ENCODE data around the gene SAC3D1.
"Not testable (repeated sequence)": the region's sequence is repeated elsewhere in the genome, so short reads cannot be mapped to it uniquely, and the experiment has no call there.

Gene SAC3D1

DNA sequence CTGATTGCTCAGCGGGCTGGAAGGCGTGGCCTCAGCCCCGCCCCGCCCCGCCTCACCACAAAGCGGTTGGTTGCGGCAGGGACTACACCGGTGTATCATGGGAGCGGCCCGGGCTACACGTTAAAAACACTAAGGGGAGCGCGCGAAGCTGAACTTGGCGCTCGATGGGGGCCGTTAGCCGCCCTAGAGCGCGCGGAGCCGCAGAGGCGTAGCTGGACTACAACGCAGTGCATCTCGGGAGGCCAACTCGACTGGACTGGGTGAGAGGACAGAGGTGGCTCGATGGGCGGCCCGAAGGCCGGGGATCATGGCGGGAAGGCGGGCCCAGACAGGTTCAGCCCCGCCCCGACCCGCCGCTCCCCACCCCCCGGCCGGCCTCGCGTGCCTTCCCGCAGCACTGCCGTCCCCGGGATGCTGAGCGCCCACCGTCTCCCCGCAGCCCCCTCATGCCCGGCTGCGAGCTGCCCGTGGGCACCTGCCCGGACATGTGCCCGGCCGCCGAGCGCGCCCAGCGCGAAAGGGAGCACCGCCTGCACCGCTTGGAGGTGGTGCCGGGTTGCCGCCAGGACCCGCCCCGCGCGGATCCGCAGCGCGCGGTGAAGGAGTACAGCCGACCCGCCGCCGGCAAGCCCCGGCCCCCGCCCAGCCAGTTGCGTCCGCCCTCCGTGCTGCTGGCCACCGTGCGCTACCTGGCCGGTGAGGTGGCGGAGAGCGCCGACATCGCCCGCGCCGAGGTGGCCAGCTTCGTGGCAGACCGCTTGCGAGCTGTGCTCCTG, at the start of gene SAC3D1:
Gene SAC3D1 (plus strand): TSS at position 364 of the 776 bp plus-strand sequence. CDS start 83 bp downstream, at position 447.
- DNase-seq, result peak; percentile 98

DNA sequence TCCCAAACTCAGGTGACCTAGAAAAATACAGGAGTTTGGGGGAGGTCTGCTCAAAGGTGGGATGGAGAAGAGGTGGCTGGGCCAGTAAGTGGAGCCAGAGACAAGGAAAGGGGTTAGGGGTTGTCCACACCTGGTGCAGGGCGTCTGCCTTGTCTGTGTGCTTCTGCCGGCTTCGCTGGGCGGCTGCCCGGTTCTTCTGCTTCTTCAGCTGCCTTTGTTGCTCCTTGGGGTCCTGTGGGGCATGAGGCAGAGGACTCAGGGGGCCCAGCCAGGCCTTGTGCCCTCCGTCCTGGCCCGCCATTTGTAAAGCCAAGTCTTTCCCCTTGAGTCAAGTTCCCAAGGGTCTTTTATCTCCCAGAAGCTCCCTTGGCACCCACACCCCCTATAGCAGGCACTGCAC, 46.7 kb upstream of the SAC3D1 start:
- no peak for DNase-seq

DNA sequence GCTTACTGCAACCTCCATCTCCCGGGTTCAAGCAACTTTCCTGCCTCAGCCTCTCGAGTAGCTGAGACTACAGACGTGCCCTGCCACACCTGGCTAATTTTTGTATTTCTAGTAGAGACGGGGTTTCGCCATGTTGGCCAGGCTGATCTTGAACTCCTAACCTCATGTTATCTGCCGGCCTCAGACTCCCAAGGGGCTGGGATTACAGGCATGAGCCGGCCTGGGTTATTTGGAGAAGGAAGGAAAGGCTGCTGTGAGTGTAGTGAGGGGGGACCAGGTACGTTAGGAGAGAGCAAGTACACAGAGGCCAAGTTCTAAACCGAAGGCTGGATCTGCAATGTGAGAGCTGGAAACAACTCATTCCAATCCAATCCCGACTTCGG, 44.7 kb upstream of the SAC3D1 start:
- DNase-seq, result no peak

DNA sequence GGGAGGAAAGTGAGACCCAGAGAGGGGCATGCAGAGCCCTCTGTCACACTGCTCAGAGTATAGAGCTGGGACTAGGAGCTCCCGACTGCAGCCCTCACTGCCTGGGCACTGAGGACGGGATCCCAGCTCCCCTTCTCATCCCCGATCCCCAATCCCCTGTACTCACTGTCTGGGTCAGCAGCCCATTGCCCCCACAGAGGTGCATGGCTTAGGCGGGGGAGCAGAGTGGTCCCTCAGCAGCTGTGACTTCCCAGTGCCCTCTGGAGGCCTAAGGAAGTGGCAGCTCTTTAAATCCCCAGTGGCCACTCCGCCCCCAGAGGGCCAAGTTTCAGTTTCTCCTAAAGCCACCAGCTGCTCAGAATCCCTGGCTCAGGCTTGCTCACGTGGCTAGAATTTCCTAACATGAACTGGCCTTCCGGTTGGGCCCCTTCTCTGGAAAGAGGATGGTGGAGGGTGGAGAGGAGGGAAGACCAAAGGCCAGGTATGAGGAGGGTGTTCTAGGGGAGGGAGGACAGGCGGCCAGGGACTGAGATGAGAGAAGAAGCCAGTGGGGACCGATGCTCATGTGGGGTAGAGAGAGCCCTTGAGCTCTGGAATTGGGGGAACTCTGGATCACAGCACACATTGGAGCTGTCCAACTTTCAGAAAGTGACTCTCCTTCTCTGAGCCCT, 44.2 kb upstream of the SAC3D1 start, which contains the start of gene BATF2:
Gene BATF2 (minus strand): TSS at position 262 of the 671 bp plus-strand sequence. CDS start 57 bp downstream, at position 205.
- peak; percentile 65 for DNase-seq

DNA sequence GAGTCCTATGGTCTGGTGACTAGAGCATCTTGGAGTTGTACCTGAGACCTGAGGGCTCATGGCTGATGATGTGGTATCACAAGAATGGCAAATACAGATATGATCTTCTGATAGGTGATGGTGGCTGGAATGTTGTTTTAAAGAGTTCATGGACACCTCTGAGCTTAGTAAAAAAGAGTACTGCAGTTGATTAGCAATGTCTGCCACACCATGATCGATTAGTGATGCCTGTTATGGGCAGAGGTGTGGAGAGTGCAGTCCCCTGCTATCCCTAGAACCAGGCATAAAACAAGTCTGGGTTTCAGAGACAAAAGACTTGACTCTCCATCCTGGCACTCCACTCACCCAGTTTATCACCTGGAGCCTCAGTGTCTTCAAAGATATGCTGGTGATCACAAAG, 42.9 kb upstream of the SAC3D1 start:
- peak; percentile 6 for DNase-seq

DNA sequence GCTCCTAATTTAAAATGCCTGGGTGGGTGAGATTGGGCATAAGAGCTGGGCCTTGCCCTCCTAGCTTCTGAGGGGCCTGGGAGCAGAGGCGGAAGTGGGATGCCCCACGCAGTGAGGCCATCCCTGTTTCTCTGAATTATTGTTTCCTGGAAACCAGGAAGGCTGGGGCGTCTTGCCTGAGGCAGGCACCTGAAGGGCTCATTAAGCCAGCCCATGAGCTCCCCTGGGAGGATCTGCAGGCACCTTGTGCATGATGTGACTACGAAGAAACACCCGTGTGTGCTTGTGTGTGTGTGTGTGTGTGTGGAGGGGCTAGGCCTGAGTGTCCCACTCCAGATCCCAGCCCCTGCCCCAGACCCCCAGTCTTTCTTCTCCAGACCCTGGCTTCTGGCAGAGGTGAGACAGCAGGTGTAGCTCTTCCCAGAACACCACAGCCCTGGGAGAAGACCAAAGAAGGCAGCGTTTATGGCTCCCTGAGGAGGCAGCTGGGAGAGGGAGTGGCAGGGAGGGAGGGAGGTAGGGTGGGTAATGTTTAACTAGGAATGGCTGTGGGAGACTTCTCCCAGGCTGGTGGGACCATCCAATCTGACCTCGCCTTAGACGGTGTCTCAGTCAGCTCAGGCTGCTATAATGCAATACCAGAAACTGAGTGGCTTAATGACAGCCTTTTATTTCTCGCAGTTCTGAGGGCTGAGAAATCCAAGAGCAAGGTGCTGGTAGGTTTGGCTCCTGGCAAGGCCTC, 42.1 kb upstream of the SAC3D1 start:
- DNase-seq, result no peak

DNA sequence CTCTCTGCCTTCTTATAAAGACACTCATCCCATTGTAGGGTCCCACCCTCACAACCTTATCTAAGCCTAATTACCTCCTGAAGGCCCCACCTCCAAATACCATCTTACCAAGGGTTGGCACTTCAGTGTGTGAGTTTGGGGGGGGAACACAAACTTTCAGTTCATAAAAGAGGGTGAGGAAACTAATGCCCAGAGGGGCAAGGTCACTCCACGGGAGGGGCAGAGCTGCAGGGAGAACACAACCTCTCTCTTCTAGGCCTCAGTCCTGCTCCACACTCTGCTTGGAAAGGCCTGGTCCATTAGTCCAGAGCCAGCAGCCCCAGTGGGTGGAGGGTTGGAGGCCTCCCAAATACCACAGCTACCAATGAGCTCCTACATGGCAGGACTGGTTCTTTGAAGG, 41.5 kb upstream of the SAC3D1 start:
- no peak for DNase-seq

DNA sequence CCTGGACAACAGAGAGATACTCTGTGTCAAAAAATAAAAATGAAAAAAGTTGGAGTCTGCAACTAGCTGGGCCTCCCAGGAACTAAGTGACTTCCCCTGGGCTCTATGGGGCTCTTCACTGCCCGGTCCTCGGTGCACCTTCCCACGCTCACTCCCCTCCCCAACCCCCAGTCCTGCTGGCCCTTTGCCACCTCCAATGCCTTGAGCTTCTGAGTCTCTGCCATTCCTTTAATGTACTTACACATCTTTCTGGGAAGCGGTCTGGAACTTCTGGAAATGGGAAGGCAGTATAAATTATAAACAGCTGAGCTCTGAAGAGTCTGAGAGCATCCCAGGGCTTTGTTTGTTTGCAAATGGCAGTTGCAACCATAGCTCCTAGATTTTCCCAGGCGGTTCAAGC, 38.3 kb upstream of the SAC3D1 start:
- no peak for DNase-seq

DNA sequence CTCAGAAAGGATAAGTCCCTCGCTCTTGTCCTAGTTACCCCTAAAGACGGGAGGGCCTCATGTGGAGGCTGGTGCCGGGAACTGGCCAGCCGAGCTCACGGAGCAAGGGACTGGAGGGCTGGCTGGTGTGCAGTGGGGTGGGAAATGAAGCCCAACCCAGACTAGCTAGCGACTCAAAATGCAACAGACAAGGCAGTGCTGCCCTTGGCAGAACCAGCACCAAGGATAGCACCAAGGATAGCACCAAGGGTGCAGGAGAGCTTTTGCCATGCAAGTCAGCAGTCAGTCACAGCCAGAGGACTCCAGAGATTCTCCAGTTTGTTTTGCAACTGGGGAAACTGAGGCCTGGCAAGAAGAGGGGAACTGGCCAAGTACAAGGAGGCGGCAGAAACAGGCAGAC, 37.7 kb upstream of the SAC3D1 start:
- no peak for DNase-seq

DNA sequence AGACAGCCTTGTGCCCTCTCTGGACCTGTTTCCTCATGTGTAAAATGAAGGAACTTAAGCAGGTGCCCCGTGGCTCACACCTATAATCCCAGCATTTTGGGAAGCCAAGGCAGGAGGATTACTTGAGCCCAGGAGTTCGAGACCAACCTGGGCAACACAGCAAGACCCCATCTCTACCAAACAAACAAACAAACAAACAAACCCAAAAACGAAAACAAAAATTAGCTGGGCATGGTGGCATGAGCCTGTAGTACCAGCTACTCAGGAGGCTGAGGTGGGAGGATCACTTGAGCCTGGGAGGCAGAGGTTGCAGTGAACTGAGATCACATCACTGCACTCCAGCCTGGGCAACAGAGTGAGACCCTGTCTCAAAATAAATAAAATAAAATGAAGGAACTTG, 37.0 kb upstream of the SAC3D1 start:
- not testable (repeated sequence) for DNase-seq

DNA sequence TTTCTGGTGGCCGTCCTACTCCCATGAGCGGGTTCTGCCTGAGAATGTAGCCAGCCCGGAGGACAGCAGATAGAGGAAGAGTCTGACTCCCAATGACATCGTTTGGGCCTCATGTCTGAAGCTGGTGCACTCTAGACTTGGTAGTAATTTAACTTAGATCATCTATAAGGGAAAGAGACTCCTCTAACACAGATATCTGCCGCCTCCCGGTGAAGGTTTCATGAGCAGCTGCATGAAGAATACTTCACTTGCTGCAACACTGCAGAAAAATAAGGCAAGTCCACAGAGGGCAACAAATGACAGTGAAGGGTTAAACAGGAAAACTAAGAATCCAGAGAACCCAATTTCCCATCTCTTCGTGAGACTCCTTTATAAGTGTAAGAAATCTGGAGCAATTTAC, 33.0 kb upstream of the SAC3D1 start:
- DNase-seq, result no peak

DNA sequence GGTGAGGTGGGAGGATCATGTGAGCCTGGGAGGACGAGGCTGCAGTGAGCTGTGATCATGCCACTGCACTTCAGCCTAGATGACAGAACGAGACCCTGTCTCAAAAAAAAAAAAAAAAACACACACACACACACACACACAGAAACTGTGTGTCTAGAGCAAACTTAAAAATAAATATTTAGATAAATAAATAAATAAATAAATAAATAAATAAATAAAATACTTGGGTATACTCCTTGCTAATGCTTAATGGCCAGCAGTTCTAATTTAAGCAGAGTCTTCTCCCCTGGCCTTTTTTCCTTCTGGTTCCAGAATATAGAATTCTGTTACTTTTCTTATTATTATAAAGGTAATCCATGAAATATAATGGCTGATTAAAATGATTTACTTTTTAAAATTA, 32.1 kb upstream of the SAC3D1 start:
- no peak for DNase-seq

DNA sequence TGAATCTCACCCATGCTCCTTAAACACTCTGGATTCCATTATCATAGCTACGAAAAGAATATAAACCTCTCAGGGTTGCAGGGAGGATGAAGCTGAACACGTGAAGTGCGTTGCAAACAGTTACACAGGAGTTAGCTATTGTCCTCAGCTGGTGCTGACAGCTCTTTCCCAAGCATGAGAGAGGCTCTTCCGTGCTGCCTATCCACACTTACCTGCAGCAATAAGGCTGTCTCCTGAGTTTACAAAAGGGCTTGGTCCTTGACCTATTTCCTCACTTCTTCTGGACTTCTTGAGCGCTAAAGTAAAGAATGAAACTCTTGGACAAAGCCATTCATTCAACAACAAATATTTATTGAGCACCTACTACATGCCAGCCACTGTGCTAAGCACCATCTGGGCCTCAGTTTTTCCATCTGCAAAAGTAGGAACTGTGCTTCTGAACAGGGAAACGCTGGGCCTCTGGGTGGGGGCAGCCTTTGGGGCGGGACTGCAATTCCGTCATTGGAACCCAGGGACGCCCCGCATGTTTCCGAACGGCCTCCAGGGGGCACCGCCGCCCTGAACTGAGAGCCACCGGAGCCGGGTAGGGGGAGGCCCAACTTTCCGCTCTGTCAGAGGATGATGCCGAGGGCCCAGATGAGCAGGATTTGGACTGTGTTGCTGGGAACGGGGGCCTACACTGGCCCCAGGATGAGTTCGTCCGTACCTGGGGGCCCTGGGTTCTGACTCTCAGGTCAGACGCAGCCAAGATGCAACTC, 27.7 kb upstream of the SAC3D1 start:
- DNase-seq, result peak; percentile 82

DNA sequence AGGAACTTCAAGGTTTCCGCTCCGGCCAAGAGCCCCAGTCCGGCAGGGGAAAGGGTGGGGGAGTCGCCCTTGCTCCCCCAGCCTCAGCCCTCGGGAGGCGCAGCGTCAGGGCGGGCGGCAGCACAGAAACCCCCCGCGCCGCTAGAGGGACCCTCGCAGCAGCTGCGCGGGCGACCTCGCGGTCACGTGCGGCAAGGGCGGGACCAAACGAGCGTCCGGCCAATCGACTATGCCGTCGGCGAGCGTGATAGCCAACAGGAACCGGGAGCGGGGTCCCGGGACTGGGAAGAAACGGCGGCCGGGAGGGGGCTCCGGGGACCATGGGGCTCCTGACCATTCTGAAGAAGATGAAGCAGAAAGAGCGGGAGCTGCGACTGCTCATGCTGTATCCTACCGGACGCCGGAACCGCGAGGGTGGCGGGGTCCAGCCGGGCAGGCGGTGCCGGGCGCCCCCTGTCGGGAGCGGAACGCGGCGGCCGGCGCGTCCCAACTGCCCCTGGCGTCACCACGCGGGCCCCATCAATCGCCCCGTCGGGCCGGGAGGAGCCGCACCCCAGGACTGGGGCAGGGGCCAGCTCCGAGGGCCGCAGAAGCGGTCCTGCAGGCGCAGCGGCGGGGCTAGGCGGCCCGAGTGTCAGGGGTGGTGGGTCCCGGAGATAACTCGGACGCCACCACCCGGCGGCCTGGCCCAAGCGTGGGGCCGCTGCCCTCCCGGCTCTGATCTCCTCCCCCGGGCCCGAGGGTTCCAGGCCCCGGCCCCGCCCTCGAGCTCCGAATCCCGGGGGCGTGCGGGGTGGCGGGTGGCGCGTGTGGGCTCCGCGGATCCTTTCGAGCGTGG, 26.9 kb upstream of the SAC3D1 start, which contains the start of gene ARL2:
Gene ARL2 (plus strand): TSS at position 273 of the 838 bp plus-strand sequence. CDS start 48 bp downstream, at position 321.
- peak; percentile 79 for DNase-seq

DNA sequence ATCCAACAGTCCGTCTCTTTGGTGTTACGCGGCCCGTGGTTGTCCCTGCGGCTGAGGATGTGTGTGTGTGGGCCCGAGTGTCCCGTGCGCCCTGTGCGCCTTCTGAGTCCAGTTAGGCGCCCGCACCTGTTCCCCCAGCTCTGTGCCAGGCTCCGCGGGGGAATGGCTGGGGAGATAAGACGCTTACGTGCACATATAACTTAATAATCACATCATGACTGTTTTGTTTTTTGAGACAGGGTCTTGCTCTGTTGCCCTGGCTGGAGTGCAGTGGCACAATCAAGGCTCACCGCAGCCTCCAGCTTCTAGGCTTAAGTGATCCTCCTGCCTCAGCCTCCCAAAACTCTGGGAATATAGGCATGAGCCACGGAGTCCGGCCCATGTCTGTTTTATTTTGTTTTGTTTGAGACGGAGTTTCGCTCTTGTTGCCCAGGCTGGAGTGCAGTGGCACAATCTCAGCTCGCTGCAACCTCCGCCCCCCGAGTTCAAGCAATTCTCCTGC, 26.2 kb upstream of the SAC3D1 start:
- no peak for DNase-seq

DNA sequence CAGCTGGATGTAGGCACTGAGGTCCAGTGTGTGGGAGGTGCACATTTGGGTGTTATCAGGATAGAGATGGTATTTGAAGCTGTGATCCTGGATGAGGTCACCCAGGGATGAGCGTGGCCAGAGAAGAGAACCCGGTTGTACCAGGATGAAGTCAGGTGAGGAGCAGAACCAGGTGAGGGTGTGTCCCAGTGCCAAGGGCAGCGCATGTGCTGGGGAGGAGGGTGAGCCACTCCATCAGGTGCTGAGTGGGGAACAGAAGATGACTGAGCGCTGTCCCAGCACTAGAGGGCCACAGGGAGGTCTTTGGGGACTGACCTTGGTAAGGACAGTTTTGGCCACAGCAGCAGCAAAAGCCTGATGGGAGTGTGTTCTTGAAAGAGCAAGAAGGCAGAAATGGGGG, 24.3 kb upstream of the SAC3D1 start:
- DNase-seq, result no peak

DNA sequence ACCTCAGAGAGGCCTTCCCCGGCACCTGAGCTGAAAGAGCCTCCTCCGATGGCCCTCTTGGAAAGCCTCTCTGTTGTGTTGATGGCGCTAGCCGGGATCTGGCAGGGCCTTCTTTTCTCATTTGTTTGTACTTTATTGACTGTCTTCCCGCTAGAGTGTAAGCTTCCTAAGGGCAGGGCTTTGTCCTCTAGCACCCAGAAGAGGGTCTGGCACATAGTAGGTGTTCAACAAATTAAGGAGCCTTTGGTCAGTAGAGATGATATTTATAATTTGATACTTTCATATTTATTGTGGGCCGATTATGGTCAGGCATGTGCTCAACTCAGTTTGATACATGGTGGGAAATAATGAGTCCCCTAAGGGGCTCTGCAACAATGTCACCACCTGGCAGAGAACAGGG, 23.1 kb upstream of the SAC3D1 start:
- DNase-seq, result no peak

DNA sequence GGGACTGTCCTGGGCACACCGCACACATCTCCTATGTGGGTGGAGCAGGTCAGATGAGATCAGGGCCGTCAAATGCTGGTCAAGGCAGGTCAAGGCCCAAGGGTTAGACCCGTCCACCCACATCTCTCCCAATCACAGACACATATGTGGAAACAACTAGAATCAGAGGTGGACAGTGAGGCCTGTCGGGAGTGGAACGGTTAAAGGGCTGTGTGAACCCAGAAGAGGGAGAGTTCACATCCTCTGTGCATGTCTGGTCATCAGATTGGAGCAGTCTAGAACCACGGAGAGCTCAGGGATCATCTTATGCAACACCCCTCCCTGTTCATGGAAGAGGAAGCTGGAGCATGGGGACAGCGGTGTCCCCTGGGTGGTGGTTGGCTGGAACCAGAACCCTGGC, 21.2 kb upstream of the SAC3D1 start:
- DNase-seq, result no peak

DNA sequence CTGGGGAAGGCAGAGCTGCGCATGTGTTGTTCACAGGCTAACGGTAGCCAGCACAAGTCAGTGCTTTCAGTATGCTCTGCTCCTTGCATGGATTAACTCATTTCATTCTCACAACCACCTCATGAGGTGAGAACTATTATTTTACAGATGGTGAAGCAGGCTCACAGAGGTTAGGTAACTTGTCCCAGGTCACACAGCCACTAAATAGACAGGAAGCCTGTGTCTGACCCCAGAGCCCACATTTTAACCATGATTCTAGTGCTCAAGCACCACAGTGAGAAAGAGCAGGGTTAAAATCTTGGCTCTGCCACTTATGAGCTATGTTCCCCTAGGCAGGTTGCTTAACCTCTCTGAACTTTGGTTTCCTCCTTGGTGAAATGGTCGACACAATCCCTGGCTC, 20.0 kb upstream of the SAC3D1 start:
- no peak for DNase-seq

DNA sequence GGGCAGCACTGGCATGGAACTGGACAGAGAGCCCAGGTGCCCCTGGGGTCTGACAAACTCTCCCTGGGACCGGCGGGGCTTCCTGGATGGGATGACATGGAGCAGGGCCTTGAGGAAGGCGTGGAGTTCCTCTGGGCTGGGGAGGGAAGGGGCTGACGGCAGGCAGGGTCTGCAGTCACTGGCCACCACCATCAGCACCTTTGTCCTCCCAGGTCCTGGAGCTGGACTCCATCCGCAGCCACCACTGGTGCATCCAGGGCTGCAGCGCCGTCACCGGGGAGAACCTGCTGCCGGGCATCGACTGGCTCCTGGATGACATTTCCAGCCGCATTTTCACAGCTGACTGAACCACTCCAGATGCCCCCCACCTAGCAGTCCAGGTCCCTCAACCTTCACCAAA, 19.5 kb upstream of the SAC3D1 start:
- no peak for DNase-seq

DNA sequence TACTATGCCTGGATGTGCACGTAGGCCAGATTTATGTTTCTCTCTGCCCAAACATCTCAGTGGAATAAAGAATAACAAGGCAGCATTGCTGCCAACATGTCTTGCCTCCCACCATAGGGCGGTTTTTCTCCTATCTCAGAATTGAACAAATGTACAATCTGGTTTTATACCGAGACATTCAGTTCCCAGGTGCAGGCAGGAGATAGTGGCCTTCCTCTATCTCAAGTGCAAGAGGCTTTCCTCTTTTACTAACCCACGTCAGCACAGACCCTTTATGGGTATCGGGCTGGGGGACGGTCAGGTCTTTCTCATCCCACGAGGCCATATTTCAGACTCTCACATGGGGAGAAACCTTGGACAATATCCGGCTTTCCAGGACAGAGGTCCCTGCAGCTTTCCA, 17.5 kb upstream of the SAC3D1 start:
- DNase-seq, result not testable (repeated sequence)

DNA sequence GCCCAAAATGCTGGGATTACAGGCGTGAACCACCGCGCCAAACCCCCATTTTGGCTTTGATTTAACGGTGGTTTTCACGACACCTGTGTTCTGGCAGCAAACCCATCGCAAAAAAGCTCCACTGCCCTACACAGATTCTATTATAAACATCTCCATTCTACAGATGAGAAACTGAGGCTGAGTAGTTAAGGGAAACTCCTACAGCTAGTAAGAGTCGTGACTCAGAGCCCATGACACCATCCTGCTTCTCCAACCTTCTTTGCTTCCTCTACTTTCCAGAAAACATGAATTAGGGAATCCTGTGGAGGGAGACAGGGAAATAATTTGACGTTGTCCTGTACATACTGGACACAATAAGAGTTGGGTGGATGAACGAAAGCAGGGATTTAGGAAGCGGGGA, 14.2 kb upstream of the SAC3D1 start:
- DNase-seq, result no peak

Measured in NCI-H510A treated with DMSO at 0.1 percent for 48 hours (cell line).